Mononuclear cell (primary cell): ENCODE measurements around the gene PLCL1. TPM values are rescaled to one million over a fixed set of nuclear protein-coding genes. Genes with fewer than 3 reads are reported as not detected.

Source experiments
- H3K27me3 ChIP-seq: 2 replicates; pipeline ENCODE4 v1.6.0; 2011; ENCODE audit warnings: low read length, control low read depth; ENCODE audit not compliant: insufficient read depth
- H3K4me1 ChIP-seq: 2 replicates; pipeline ENCODE4 v1.5.1; 2011; ENCODE audit warnings: mild to moderate bottlenecking, low read length, control low read depth; ENCODE audit not compliant: insufficient read depth
- H3K4me3 ChIP-seq: 2 replicates; pipeline ENCODE4 v1.5.1; 2011; ENCODE audit warnings: mild to moderate bottlenecking, low read length, moderate library complexity
- H3K9me3 ChIP-seq: 2 replicates; pipeline ENCODE4 v1.5.1; 2011; ENCODE audit warnings: low read depth, mild to moderate bottlenecking, control low read depth, low read length
- total RNA-seq: library from RNA; depleted of rRNA; stranded (reverse); fragments of >200 nt; gene quantifications from one replicate; pipeline ENCODE4 v1.2.3, GENCODE V29; 2012

Gene PLCL1
- total RNA-seq, 1 donor: 23.4 TPM

- Histone ChIP-seq H3K9me3 (no peaks in the 10 kb centered on the region), H3K4me3 (no peak overlapping the region), H3K27me3 (no peaks in the 10 kb centered on the region), H3K4me1 (no peaks in the 10 kb centered on the region)
Observed at GRCh38 chr2:198136142-198136541, 331.7 kb downstream of the PLCL1 start.

DNA sequence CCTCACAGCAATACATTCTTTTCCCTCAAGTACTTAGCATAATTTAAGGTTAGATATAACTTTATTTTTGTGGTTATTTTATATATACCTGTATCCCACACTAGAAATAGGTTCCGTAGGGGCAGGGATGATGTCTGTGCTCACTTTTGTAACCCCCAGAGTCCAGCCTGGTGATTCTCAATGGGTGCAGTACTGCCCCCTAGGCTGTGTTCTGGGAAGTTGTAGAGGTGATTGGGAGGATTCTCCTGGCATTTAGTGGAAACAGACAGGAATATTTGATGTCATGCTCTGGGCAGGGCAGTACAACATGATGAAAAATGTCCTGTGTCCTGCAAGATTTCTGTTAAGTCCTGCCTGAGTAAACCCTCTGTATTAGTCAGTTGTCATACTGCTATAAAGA is 333.3 kb downstream of the PLCL1 start:
- Histone ChIP-seq H3K9me3 (no peaks in the 10 kb centered on the region), H3K27me3 (no peaks in the 10 kb centered on the region), H3K4me3 (no peak overlapping the region), H3K4me1 (no peaks in the 10 kb centered on the region)

GRCh38 chr2:198141726-198142125 is 337.3 kb downstream of the PLCL1 start:
- H3K27me3 ChIP-seq: no peaks in the 10 kb centered on the region
- H3K4me1 ChIP-seq: no peaks in the 10 kb centered on the region
- H3K9me3 ChIP-seq: no peaks in the 10 kb centered on the region
- no peak overlapping the region for H3K4me3 ChIP-seq

DNA sequence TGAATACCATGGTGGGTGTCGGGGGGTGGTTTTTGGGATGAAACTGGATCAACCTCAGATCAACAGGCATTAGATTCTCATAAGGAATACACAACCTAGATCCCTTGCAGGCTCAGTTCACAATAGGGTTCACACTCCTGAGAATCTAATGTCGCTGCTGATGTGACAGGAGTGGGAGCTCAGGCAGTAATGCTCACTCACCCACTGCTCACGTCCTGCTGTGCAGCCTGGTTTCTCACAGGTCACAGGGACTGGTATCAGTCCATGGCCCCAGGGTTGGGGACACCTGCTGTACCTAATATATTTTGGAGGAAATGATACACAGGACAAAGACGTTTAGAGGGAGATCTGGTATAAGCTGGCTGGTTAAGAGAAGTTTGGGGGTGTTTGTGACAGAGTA is 338.8 kb downstream of the PLCL1 start:
- Histone ChIP-seq H3K4me1 (no peaks in the 10 kb centered on the region), H3K9me3 (no peaks in the 10 kb centered on the region), H3K4me3 (no peak overlapping the region), H3K27me3 (no peaks in the 10 kb centered on the region)

- no peaks in the 10 kb centered on the region for H3K4me1 ChIP-seq
- H3K4me3 ChIP-seq: no peak overlapping the region
- H3K27me3 ChIP-seq: no peaks in the 10 kb centered on the region
- no peaks in the 10 kb centered on the region for H3K9me3 ChIP-seq
Observed at GRCh38 chr2:198143793-198144192, 339.4 kb downstream of the PLCL1 start.

- Histone ChIP-seq H3K9me3 (no peaks in the 10 kb centered on the region), H3K4me1 (no peaks in the 10 kb centered on the region), H3K27me3 (no peaks in the 10 kb centered on the region), H3K4me3 (no peak overlapping the region)
Observed at GRCh38 chr2:198144660-198145059, 340.3 kb downstream of the PLCL1 start.

DNA sequence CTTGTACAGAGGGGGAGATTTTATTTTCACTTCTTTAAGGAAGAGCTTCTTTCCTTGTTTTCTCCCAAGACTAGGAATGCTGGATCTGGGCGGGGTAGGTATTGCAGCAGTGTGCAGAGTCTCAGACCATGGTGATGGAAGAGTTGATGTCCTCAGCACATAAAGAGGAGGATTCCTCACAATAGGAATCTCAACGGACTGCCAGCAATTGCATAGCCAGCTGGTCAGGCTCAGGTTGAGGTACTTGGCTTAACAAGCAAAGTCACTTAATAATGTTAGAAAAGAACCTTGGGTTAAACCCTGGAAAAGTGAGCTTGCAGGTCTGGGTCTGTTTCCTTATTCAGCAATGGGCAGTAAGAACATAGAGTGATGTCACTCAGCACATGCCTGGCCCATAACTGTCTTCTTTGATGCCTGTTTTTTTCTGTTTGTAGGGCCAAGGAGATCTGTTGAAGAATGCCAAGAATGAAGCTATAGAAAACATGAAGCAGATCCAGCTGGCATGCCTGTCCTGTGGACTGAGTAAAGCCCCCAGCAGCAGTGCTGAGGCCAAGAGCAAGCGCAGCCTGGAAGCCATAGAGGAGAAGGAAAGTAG is 342.1 kb downstream of the PLCL1 start:
- no peaks in the 10 kb centered on the region for H3K4me1 ChIP-seq
- no peaks in the 10 kb centered on the region for H3K27me3 ChIP-seq
- no peaks in the 10 kb centered on the region for H3K9me3 ChIP-seq
- no peak overlapping the region for H3K4me3 ChIP-seq

- Histone ChIP-seq H3K4me3 (no peak overlapping the region), H3K4me1 (no peaks in the 10 kb centered on the region), H3K9me3 (no peaks in the 10 kb centered on the region), H3K27me3 (no peaks in the 10 kb centered on the region)
Observed at GRCh38 chr2:198157314-198157713, 352.9 kb downstream of the PLCL1 start.

GRCh38 chr2:198161151-198161550 is 356.8 kb downstream of the PLCL1 start:
- Histone ChIP-seq H3K4me3 (no peak overlapping the region), H3K9me3 (no peaks in the 10 kb centered on the region), H3K4me1 (no peaks in the 10 kb centered on the region), H3K27me3 (no peaks in the 10 kb centered on the region)

DNA sequence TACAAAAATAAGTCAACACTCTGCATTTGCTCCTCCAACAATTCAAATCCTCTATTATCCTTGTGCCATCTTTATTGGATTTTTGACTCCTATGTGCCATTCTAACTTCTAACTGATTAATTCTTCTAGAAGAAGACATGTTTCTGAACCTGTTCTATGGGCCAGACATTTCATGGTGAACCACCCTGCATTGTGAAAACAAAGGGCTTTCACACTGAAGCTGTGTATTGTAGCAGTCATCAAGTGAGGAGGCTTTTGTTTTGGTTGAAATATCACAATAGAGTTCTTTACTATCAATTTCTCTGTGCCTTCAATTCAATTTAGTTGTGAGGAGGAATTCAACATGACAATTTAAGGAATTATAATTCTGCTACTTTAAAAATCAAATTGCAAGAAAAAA is 357.9 kb downstream of the PLCL1 start:
- H3K27me3 ChIP-seq: no peaks in the 10 kb centered on the region
- no peak overlapping the region for H3K4me3 ChIP-seq
- no peaks in the 10 kb centered on the region for H3K4me1 ChIP-seq
- H3K9me3 ChIP-seq: no peaks in the 10 kb centered on the region

DNA sequence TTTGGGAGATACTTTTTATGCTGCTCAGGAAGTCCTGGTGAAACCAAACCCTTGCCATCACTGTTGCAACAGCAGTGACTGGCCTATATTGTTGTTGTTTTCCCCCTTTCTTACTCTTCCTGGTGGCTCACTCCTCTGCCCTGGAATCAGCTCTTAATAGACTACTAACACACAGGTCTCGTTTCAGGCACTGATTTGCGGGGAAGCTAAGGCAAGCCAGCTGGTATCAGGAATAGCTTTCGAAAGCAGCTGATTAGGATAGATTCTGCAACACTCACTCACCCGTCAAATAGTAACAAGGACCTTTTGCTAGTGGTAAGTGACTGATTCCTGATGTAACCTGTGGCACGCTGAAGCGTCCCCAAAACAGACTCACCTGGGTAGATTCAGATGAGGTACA is 360.4 kb downstream of the PLCL1 start:
- H3K4me1 ChIP-seq: no peaks in the 10 kb centered on the region

DNA sequence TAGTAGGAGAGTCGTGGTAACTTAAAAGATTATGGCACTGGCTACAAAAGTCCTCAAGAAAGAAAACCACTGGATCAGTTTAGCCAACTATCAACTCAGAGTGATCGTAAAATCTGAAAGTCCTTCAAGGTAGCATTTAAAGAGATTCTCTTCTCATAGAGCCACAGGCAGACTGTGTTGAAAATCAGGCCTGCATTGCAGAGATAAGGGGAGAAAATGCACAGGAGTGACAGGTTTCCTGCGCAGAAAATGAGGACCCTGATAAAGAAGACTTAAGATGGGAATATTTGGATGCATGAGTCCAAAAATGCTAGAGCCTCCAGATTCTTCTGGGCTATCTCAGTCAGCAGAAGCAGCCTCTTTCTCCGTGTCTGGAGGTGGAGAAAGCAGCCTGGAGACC is 360.9 kb downstream of the PLCL1 start:
- no peak overlapping the region for H3K4me3 ChIP-seq
- no peaks in the 10 kb centered on the region for H3K9me3 ChIP-seq
- no peaks in the 10 kb centered on the region for H3K27me3 ChIP-seq
- no peaks in the 10 kb centered on the region for H3K4me1 ChIP-seq

More for the DNA sequence above, 360.4 kb downstream of the PLCL1 start:
- Histone ChIP-seq H3K9me3 (no peaks in the 10 kb centered on the region), H3K27me3 (no peaks in the 10 kb centered on the region), H3K4me3 (no peak overlapping the region)

DNA sequence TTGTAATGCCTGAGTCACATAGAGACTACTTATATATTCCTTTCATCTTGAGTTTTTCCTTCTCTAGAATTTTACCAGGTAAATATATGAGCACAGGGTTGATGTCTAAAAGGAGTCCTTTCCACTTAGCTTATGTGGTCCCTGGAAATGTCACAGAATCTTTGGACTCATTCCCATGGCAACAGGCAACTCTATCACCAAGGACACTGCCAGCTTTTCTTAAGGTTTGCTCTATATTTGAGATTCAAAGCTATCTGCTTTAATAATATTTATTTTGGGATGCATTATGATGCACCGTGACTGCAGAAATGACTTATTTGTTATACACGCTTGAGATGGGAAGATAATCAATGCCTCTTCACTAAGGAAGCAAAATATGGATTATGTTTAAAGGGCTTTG is 363.0 kb downstream of the PLCL1 start:
- Histone ChIP-seq H3K9me3 (no peaks in the 10 kb centered on the region), H3K4me1 (no peaks in the 10 kb centered on the region), H3K27me3 (no peaks in the 10 kb centered on the region), H3K4me3 (no peak overlapping the region)

- Histone ChIP-seq H3K27me3 (no peaks in the 10 kb centered on the region), H3K4me1 (no peaks in the 10 kb centered on the region), H3K4me3 (no peak overlapping the region), H3K9me3 (no peaks in the 10 kb centered on the region)
Observed at GRCh38 chr2:198168651-198169050, 364.3 kb downstream of the PLCL1 start.

DNA sequence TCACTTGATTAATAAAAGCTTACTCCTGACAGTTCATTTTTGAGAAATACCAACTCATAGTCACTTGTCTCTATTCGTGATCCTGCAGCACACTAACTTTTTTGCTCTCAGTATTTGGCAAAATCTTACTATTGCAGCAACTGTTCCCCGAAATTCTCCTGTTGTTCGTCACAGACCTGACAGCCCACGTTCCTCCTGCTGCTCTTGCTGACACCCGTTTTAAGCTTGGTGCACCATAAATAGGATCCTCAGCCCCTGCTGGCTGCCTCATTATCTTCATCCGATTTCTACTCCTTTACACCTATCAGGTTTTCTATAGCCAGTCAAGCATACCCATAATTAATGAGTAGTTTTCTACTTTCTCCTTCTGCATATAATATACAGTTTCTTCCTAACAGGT is 368.8 kb downstream of the PLCL1 start:
- H3K9me3 ChIP-seq: no peaks in the 10 kb centered on the region
- no peak overlapping the region for H3K4me3 ChIP-seq
- no peaks in the 10 kb centered on the region for H3K27me3 ChIP-seq
- H3K4me1 ChIP-seq: no peaks in the 10 kb centered on the region

DNA sequence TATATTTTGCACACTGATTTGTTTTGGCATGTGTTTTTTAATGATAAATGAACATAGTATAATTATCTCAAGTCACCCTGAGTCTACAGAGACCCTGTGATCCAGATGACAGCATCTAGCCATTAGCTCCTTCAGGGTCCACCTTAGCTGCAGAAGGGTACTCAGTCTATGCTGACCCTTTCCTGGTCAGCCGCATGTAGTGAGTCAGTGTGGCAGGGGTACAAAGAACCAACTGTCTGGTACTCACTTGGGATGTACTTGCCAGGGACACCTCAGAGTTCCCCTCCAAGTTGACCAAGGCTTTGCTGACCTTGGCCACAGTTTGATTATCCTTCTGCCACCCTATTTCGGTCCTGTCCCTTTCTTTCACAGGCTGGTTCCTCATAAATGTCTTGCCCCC is 369.5 kb downstream of the PLCL1 start:
- Histone ChIP-seq H3K4me3 (no peak overlapping the region), H3K27me3 (no peaks in the 10 kb centered on the region), H3K4me1 (no peaks in the 10 kb centered on the region), H3K9me3 (peaks cover 3% of the 10 kb centered on the region)
